H9 (cell line): ENCODE results near the gene HEATR9. TPM values are rescaled to one million over a fixed set of nuclear protein-coding genes. Genes with fewer than 3 reads are reported as not detected.

Experiments used
- DNase-seq: peaks from one replicate; pipeline ENCODE4 v3.0.0-alpha.2; 2017
- H2AFZ ChIP-seq: one replicate; pipeline ENCODE4 v1.6.1; 2013; ENCODE audit warnings: mild to moderate bottlenecking, low read length, control low read depth, moderate library complexity
- H2AK5ac ChIP-seq: 2 replicates; pipeline ENCODE4 v1.6.1; 2013; ENCODE audit warnings: low read length, control low read depth, mixed read lengths; ENCODE audit not compliant: insufficient read length
- H2BK120ac ChIP-seq: one replicate; pipeline ENCODE4 v1.6.1; 2013; ENCODE audit warnings: low read depth, mild to moderate bottlenecking, low read length, control low read depth, inconsistent platforms; ENCODE audit not compliant: poor library complexity, severe bottlenecking
- H2BK12ac ChIP-seq: 2 replicates; pipeline ENCODE4 v1.6.1; 2013; ENCODE audit warnings: low read length, control low read depth, mixed read lengths, low read depth; ENCODE audit not compliant: insufficient read length
- H2BK15ac ChIP-seq: 2 replicates; pipeline ENCODE4 v1.6.1; 2013; ENCODE audit warnings: low read depth, low read length, control low read depth
- H2BK20ac ChIP-seq: one replicate; pipeline ENCODE4 v1.6.1; 2013; ENCODE audit warnings: low read depth, mild to moderate bottlenecking, low read length, control low read depth, inconsistent platforms; ENCODE audit not compliant: poor library complexity, severe bottlenecking
- H2BK5ac ChIP-seq: 2 replicates; pipeline ENCODE4 v1.6.1; 2013; ENCODE audit warnings: low read length, control low read depth, mixed read lengths; ENCODE audit not compliant: insufficient read length
- H3K14ac ChIP-seq: 2 replicates; pipeline ENCODE4 v1.6.1; 2013; ENCODE audit warnings: low read length, control low read depth; ENCODE audit not compliant: insufficient read depth
- H3K18ac ChIP-seq: 2 replicates; pipeline ENCODE4 v1.6.1; 2013; ENCODE audit warnings: low read depth, mild to moderate bottlenecking, mixed read lengths, low read length, control low read depth; ENCODE audit not compliant: insufficient read length
- H3K23ac ChIP-seq: 2 replicates; pipeline ENCODE4 v1.6.1; 2013; ENCODE audit warnings: low read length, control low read depth, mixed read lengths, low read depth; ENCODE audit not compliant: insufficient read length
- H3K23me2 ChIP-seq: 2 replicates; pipeline ENCODE4 v1.6.1; 2013; ENCODE audit warnings: low read depth, mild to moderate bottlenecking, mixed read lengths, low read length, control low read depth; ENCODE audit not compliant: insufficient read length, poor library complexity, severe bottlenecking
- H3K27ac ChIP-seq: 2 replicates; pipeline ENCODE4 v1.5.1; 2013; ENCODE audit warnings: low read length, control low read depth, mixed read lengths, low read depth; ENCODE audit not compliant: insufficient read length
- H3K27me3 ChIP-seq: 2 replicates; pipeline ENCODE4 v1.6.1; 2013; ENCODE audit warnings: low read length, control low read depth, inconsistent platforms; ENCODE audit not compliant: insufficient read depth
- H3K4ac ChIP-seq: 2 replicates; pipeline ENCODE4 v1.6.1; 2013; ENCODE audit warnings: low read depth, mild to moderate bottlenecking, control low read depth, inconsistent platforms, low read length, moderate library complexity
- H3K4me1 ChIP-seq: 2 replicates; pipeline ENCODE4 v1.6.1; 2013; ENCODE audit warnings: low read length, control low read depth, inconsistent platforms; ENCODE audit not compliant: insufficient read depth
- H3K4me2 ChIP-seq: 2 replicates; pipeline ENCODE4 v1.6.1; 2013; ENCODE audit warnings: low read length, control low read depth, mixed read lengths; ENCODE audit not compliant: insufficient read length, insufficient read depth
- H3K56ac ChIP-seq: 2 replicates; pipeline ENCODE4 v1.6.1; 2013; ENCODE audit warnings: low read depth, mild to moderate bottlenecking, mixed read lengths, low read length, control low read depth; ENCODE audit not compliant: insufficient read length
- H3K79me1 ChIP-seq: 2 replicates; pipeline ENCODE4 v1.6.1; 2013; ENCODE audit warnings: low read depth, mild to moderate bottlenecking, moderate library complexity, low read length, control low read depth, inconsistent platforms; ENCODE audit not compliant: insufficient read depth, poor library complexity, severe bottlenecking
- H3K79me2 ChIP-seq: 2 replicates; pipeline ENCODE4 v1.6.1; 2013; ENCODE audit warnings: low read length, control low read depth, inconsistent platforms; ENCODE audit not compliant: insufficient read depth
- H3K9ac ChIP-seq: 2 replicates; pipeline ENCODE4 v1.6.1; 2013; ENCODE audit warnings: low read length, control low read depth, mixed read lengths; ENCODE audit not compliant: insufficient read length; ENCODE audit errors: extremely low read depth
- H3K9me3 ChIP-seq: one replicate; pipeline ENCODE4 v1.6.1; 2013; ENCODE audit warnings: low read depth, low read length, inconsistent platforms; ENCODE audit not compliant: control insufficient read depth
- H3T11ph ChIP-seq: one replicate; pipeline ENCODE4 v1.6.1; 2013; ENCODE audit warnings: mild to moderate bottlenecking, low read length, control low read depth, inconsistent platforms
- H4K20me1 ChIP-seq: one replicate; pipeline ENCODE4 v1.6.1; 2013; ENCODE audit not compliant: control insufficient read depth, insufficient read length, insufficient read depth
- H4K5ac ChIP-seq: 2 replicates; pipeline ENCODE4 v1.6.1; 2013; ENCODE audit warnings: low read depth, mild to moderate bottlenecking, mixed read lengths, low read length, control low read depth; ENCODE audit not compliant: insufficient read length
- H4K8ac ChIP-seq: replicated peaks from 2 replicates; pipeline ENCODE4 v1.6.1; 2013; ENCODE audit warnings: low read length, control low read depth, mixed read lengths, low read depth; ENCODE audit not compliant: insufficient read length
- H4K91ac ChIP-seq: 2 replicates; pipeline ENCODE4 v1.6.1; 2013; ENCODE audit warnings: low read depth, mild to moderate bottlenecking, moderate library complexity, mixed read lengths, low read length, control low read depth; ENCODE audit not compliant: insufficient read length
- H3K27ac Mint-ChIP-seq, 3 experiments: 2 replicates in 2 of 3; 3 replicates in 1 of 3; pipeline ENCODE4 v1.8.0; 2020 to 2021; ENCODE audit warnings: mixed read lengths in 3 of 3, mild to moderate bottlenecking in 1 of 3, moderate library complexity in 1 of 3
- H3K27me3 Mint-ChIP-seq: 2 replicates; pipeline ENCODE4 v1.8.0; 2021; ENCODE audit warnings: low read depth, mild to moderate bottlenecking, moderate library complexity, mixed read lengths
- H3K36me3 Mint-ChIP-seq, 3 experiments: 2 replicates in 2 of 3; 3 replicates in 1 of 3; pipeline ENCODE4 v1.8.0; 2020 to 2021; ENCODE audit warnings: low read depth in 3 of 3, mixed read lengths in 3 of 3; ENCODE audit not compliant: insufficient read depth in 1 of 3
- H3K4me1 Mint-ChIP-seq, 2 experiments: 2 replicates each; pipeline ENCODE4 v1.8.0; 2020; ENCODE audit warnings: mixed read lengths in 2 of 2
- H3K4me3 Mint-ChIP-seq, 2 experiments: 2 replicates in 1 of 2; 3 replicates in 1 of 2; pipeline ENCODE4 v1.8.0; 2020 to 2021; ENCODE audit warnings: mild to moderate bottlenecking in 2 of 2, mixed read lengths in 2 of 2, moderate library complexity in 1 of 2
- H3K9me3 Mint-ChIP-seq, 2 experiments: 2 replicates in 1 of 2; 3 replicates in 1 of 2; pipeline ENCODE4 v1.8.0; 2020; ENCODE audit warnings: mild to moderate bottlenecking in 2 of 2, mixed read lengths in 2 of 2, moderate library complexity in 1 of 2
- WGBS: extraction: QIAGEN DNeasy Blood & Tissue Kit; methylation state at CpG from one replicate; pipeline ENCODE4 v1.1.7; 2013; ENCODE audit warnings: missing lambda C conversion rate, low lambda C conversion rate, mixed read lengths; ENCODE audit not compliant: insufficient read length; ENCODE audit errors: extremely low coverage; 5-methylcytosine and 5-hydroxymethylcytosine counted together
- total RNA-seq: library from RNA; stranded (reverse); gene quantifications from 2 replicates; pipeline ENCODE4 v1.2.1, GENCODE V29; 2021
- TF ChIP-seq, protein P1 (sequence below): fragments of 200-600 bp; sonication (generic); conservative IDR thresholded peaks from 3 replicates; pipeline ENCODE4 v1.8.0; 2021; ENCODE audit warnings: antibody characterized with exemption, mild to moderate bottlenecking

Gene HEATR9
- total RNA-seq, 1 experiment from 2014 or later = not detected

DNA sequence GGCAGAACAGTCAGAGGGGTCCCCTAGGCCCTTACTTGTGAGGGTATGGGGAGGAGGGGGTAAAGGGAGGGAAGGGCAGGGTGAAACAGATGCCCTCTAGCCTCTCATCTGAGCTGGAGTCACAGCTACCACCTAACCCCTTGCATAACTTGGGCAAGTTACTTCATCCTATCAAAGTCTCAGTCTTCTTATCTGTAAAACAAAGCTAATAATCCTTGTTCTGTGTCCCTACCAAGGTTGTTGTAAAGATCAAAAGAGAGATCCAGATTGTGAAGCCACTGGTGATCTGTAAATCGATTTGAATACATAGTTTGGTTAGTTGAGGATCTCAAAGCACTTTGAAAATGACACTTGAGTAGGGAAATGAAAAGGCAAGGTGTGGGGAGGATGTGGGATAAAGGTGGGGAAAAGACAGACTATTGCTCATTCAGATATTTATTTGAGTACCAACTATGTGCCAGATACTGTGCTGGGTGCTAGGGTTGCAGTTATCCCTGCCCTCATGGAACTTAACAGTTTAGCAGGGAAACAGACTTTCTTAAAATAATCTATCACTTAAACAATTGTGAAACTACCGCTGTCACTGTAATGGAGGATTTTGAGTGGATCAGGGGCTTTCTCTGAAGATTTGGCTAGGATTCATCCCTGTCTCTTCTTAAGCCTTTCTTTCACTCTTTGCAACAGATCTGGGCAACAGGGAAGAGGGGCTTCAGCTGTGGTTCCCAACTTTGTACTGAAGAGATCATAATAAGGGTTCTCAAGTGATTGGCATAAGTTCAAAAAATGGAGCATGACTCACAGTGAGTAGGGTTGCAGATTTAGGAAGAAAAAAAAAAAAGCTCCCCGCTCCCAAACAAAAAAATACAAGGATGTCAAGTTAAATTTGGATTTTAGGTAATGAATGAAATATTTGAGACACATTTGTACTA lies 3.0 kb downstream of the HEATR9 start:
- Histone ChIP-seq H3K4me1 (no peaks in the 10 kb centered on the region), H2BK5ac (no peak overlapping the region), H3K14ac (no peak overlapping the region), H3K23me2 (no peaks in the 10 kb centered on the region), H3K79me2 (no peaks in the 10 kb centered on the region), H2AFZ (no peak overlapping the region), H3K4me2 (no peak overlapping the region), H2BK120ac (no peak overlapping the region), H4K91ac (no peak overlapping the region), H3K27ac (no peak overlapping the region), H3T11ph (no peak overlapping the region), H3K56ac (no peak overlapping the region), H3K79me1 (no peaks in the 10 kb centered on the region), H2BK12ac (no peak overlapping the region), H4K8ac (no peak overlapping the region), H2BK20ac (no peak overlapping the region), H3K27me3 (no peaks in the 10 kb centered on the region), H2AK5ac (no peak overlapping the region), H4K5ac (no peak overlapping the region), H3K9me3 (no peaks in the 10 kb centered on the region), H3K9ac (no peak overlapping the region), H3K23ac (no peak overlapping the region), H4K20me1 (no peaks in the 10 kb centered on the region), H3K4ac (no peak overlapping the region), H3K18ac (no peak overlapping the region), H2BK15ac (no peak overlapping the region)
- H3K27ac Mint-ChIP-seq = no peak overlapping the region
- no peaks in the 10 kb centered on the region; a peak in 1 of 7 replicates for H3K36me3 Mint-ChIP-seq
- TF ChIP-seq, protein P1, sequence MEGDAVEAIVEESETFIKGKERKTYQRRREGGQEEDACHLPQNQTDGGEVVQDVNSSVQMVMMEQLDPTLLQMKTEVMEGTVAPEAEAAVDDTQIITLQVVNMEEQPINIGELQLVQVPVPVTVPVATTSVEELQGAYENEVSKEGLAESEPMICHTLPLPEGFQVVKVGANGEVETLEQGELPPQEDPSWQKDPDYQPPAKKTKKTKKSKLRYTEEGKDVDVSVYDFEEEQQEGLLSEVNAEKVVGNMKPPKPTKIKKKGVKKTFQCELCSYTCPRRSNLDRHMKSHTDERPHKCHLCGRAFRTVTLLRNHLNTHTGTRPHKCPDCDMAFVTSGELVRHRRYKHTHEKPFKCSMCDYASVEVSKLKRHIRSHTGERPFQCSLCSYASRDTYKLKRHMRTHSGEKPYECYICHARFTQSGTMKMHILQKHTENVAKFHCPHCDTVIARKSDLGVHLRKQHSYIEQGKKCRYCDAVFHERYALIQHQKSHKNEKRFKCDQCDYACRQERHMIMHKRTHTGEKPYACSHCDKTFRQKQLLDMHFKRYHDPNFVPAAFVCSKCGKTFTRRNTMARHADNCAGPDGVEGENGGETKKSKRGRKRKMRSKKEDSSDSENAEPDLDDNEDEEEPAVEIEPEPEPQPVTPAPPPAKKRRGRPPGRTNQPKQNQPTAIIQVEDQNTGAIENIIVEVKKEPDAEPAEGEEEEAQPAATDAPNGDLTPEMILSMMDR = no peak
- WGBS = no CpG with 5 or more reads among the region's 3 CpGs
- H3K4me1 Mint-ChIP-seq = peaks cover 3% of the 10 kb centered on the region in 2 experiments; a peak in 2 of 4 replicates
- H3K4me3 Mint-ChIP-seq = no peak overlapping the region
- no peaks in the 10 kb centered on the region for H3K27me3 Mint-ChIP-seq
- H3K9me3 Mint-ChIP-seq = no peaks in the 10 kb centered on the region
- DNase-seq = no peak
